Hepatocyte (in vitro differentiated cells): ENCODE data around the gene TSSC4.

Experiments used
- CTCF ChIP-seq: fragments of 200-600 bp; sonication (generic); IDR thresholded peaks from 2 replicates; pipeline ENCODE4 v1.5.1; 2016; ENCODE audit warnings: antibody characterized with exemption, mild to moderate bottlenecking; ENCODE audit not compliant: poor library complexity
- EZH2 ChIP-seq: fragments of 200-600 bp; sonication (generic); IDR thresholded peaks from 2 replicates; pipeline ENCODE4 v1.6.1; 2016; ENCODE audit warnings: antibody characterized with exemption, mild to moderate bottlenecking, borderline replicate concordance
- EZH2phosphoT487 ChIP-seq: fragments of 200-600 bp; sonication (generic); IDR thresholded peaks from one replicate; pipeline ENCODE4 v1.6.1; 2018; ENCODE audit warnings: antibody characterized with exemption, mild to moderate bottlenecking, low read depth, moderate library complexity; ENCODE audit not compliant: unreplicated experiment, severe bottlenecking

- TF ChIP-seq CTCF: no peak
- TF ChIP-seq EZH2: no peak
- no peak for TF ChIP-seq EZH2phosphoT487
Observed at GRCh38 chr11:2375964-2376551, 24.5 kb upstream of the TSSC4 start.
